ENCODE data around the gene EXOC3L4. TPM values are rescaled to one million over a fixed set of nuclear protein-coding genes. Genes with fewer than 3 reads are reported as not detected.

EXOC3L4 gene
- total RNA-seq, 6 experiments from 2014 or later, result 34.2 to 87.1 (median 48.1) TPM

DNA sequence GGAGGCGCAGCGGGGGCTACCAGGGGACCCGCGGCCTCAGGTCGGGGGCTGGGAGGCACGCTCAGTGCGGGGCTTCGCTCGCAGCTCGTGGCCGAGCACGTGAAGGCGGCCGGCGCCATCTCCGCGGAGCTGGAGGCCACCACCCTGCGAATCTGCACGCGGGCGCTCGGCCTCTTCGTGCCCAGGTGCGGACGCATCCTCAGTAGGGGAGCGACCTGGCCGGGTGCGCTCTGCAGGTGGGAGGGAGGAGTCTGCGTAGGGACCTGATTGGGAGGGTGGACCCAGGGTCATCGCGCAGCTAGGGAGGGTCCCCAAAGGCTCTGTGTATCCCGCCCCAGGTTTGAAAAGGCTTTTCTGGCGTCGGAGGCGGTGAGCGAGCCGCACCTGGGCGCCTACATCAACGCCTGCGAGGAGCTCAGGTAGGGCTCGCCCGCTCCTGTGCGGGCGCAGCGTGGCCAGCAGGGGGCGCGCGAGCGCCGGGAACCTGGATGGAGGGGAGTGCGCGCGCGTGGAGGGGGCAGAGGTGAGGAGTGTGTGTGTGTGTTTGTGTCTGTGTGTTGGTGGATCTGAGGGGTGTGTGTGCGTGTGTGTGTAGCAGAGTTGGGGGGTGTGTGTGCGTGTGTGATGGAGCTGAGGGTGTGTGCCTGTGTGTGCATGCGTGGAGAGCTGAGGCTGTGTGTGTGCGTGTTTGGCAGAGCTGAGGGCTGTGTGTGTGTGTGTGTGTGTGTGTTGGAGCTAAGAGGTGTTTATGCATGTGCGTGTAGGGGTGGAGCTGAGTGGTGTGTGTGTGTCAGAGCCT lies 10.3 kb downstream of the EXOC3L4 start:
- 16% methylated on average over 37 of the region's 59 CpGs for WGBS (ENCODE audit: insufficient coverage, low coverage, low lambda C conversion rate, missing lambda C conversion rate)

GRCh38 chr14:103105580-103106150 lies 11.1 kb downstream of the EXOC3L4 start:
- H3K36me3 ChIP-seq, result peaks cover 0 to 7% (median 0%) of the 10 kb centered on the region in 4 donors
- H3K9me3 ChIP-seq, result no peaks in the 10 kb centered on the region
- DNase-seq, result peak in 1 of 3 donors; percentile 32
- H3K4me1 ChIP-seq, result peaks cover 0 to 80% (median 31%) of the 10 kb centered on the region in 4 donors
- ATAC-seq, result no peak
- H3K4me3 ChIP-seq, result no peak overlapping the region
- WGBS (ENCODE audit: insufficient coverage, low coverage, low lambda C conversion rate, missing lambda C conversion rate), result 29% methylated on average over 2 of the region's 9 CpGs
- TF ChIP-seq POLR2A (IDR thresholded peaks at IDR 0.05) (no peak), CTCF (IDR thresholded peaks at IDR 0.05) (peak in 2 of 4 donors; percentile 17 to 25)
- intact Hi-C loops (cut with DNase I), result loop anchor here (5.0 to 10.0 kb wide), 3 partner anchors 79 to 187 kb away; no protein-coding TSS in a partner anchor
- H3K27me3 ChIP-seq, result no peaks in the 10 kb centered on the region
- H3K27ac ChIP-seq, result peak overlapping the region in 1 of 3 donors; percentile 29

More for the DNA sequence above, 10.3 kb downstream of the EXOC3L4 start:
- H3K4me1 ChIP-seq, result peaks cover 0 to 76% (median 27%) of the 10 kb centered on the region in 4 donors
- H3K4me3 ChIP-seq, result peak overlapping the region in 1 of 3 donors; percentile 45
- H3K9me3 ChIP-seq, result no peaks in the 10 kb centered on the region
- H3K36me3 ChIP-seq, result peaks cover 0 to 7% (median 0%) of the 10 kb centered on the region in 4 donors
- ATAC-seq (peak; percentile 44 to 57 (median 46)), DNase-seq (peak in 1 of 3 donors; percentile 77)
- no peaks in the 10 kb centered on the region for H3K27me3 ChIP-seq
- intact Hi-C loops (cut with DNase I), result loop anchor here (5.0 to 10.0 kb wide), 3 partner anchors 80 to 187 kb away; no protein-coding TSS in a partner anchor
- peak overlapping the region in 1 of 3 donors; percentile 63 for H3K27ac ChIP-seq
- TF ChIP-seq POLR2A (IDR thresholded peaks at IDR 0.05), result no peak
- TF ChIP-seq CTCF (IDR thresholded peaks at IDR 0.05), result peak; percentile 86 to 97 (median 92)

- ATAC-seq (peak; percentile 4 to 49 (median 35)), DNase-seq (peak; percentile 70 to 92 (median 78))
- no peaks in the 10 kb centered on the region for H3K27me3 ChIP-seq
- no peak overlapping the region for H3K4me3 ChIP-seq
- peak overlapping the region in 1 of 3 donors; percentile 45 for H3K27ac ChIP-seq
- intact Hi-C loops (cut with DNase I), result loop anchor here (5.0 to 10.0 kb wide), 3 partner anchors 77 to 185 kb away; no protein-coding TSS in a partner anchor
- no peaks in the 10 kb centered on the region for H3K9me3 ChIP-seq
- TF ChIP-seq POLR2A (IDR thresholded peaks at IDR 0.05), result no peak
- TF ChIP-seq CTCF (IDR thresholded peaks at IDR 0.05), result peak in 1 of 4 donors; percentile 6
- H3K36me3 ChIP-seq, result peaks cover 0 to under 1% (median 0%) of the 10 kb centered on the region in 4 donors
- peaks cover 0 to 82% (median 28%) of the 10 kb centered on the region in 4 donors for H3K4me1 ChIP-seq
- 87% methylated on average over 10 of the region's 23 CpGs for WGBS (ENCODE audit: insufficient coverage, low coverage, low lambda C conversion rate, missing lambda C conversion rate)
These were observed 12.9 kb downstream of the EXOC3L4 start for GRCh38 chr14:103107455-103107854.

DNA sequence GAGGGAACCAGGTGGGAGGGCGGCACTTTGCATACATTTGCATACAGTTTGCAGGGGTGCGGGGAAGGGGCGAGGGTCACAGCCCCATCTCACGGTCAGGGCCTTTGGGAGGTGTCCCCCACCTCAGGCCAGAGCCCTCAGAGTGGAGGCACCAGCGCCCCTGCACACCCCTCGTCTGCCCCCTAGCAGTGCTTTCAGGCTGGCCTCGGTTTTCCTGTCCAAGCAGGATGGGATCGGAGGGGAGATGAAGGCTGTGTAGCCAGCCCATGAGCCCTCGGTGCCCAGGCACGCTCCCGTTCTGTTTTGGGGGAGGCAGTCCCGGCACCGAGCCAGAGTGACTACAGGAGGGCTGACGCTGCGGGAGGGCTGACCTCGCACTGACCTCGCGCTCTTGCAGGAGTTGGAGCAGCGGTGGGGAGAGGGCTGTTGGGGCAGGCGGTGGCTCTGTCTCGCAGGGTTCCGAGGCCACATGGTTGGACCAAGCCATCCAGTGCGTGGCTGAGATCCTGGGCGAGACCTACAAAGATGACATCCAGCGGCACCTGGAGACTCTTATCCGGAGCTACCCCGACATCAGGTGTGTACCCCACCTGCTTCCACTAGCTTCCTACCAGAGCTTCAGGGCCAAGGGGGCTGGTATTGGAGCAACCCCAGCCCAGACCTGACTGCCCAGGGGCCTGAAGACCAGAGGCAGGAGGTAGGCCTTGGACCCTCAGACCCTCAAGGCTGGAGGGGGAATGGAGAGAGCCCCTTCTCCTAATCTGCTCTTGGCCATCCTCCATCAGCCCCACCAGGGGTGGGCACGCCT lies 13.6 kb downstream of the EXOC3L4 start:
- Histone ChIP-seq H3K36me3 (no peaks in the 10 kb centered on the region), H3K4me3 (no peak overlapping the region), H3K9me3 (no peaks in the 10 kb centered on the region), H3K27me3 (no peaks in the 10 kb centered on the region), H3K4me1 (peaks cover 0 to 81% (median 28%) of the 10 kb centered on the region in 4 donors), H3K27ac (peak overlapping the region in 1 of 3 donors; percentile 45)
- ATAC-seq (no peak), DNase-seq (no peak)
- no peak for TF ChIP-seq CTCF (IDR thresholded peaks at IDR 0.05)
- TF ChIP-seq POLR2A (IDR thresholded peaks at IDR 0.05), result no peak
- 35% methylated on average over 7 of the region's 28 CpGs for WGBS (ENCODE audit: insufficient coverage, low coverage, low lambda C conversion rate, missing lambda C conversion rate)
- intact Hi-C loops (cut with DNase I), result loop anchor here (5.0 to 10.0 kb wide), 3 partner anchors 77 to 184 kb away; no protein-coding TSS in a partner anchor

Measured in right lobe of liver (tissue), 6 donors.